A172 (cell line): ENCODE measurements around the gene RNF224. TPM values are rescaled to one million over a fixed set of nuclear protein-coding genes. Genes with fewer than 3 reads are reported as not detected.

Experiments
- DNase-seq: peaks from one replicate; pipeline ENCODE4 v3.0.0-alpha.2; 2015; ENCODE audit warnings: low spot score
- total RNA-seq: library from RNA; depleted of rRNA; stranded (reverse); fragments of >200 nt; shearing (Covaris generic); gene quantifications from 2 replicates; pipeline ENCODE4 v1.2.3, GENCODE V29; 2014

Gene RNF224
- total RNA-seq, 1 experiment from 2014 or later = 1.1 TPM

- DNase-seq = no peak
These were observed 11.9 kb upstream of the RNF224 start for GRCh38 chr9:137215196-137215986.

GRCh38 chr9:137216188-137216965 is 10.9 kb upstream of the RNF224 start:
- no peak for DNase-seq

GRCh38 chr9:137217276-137218211 is 9.8 kb upstream of the RNF224 start:
- DNase-seq = no peak

DNA sequence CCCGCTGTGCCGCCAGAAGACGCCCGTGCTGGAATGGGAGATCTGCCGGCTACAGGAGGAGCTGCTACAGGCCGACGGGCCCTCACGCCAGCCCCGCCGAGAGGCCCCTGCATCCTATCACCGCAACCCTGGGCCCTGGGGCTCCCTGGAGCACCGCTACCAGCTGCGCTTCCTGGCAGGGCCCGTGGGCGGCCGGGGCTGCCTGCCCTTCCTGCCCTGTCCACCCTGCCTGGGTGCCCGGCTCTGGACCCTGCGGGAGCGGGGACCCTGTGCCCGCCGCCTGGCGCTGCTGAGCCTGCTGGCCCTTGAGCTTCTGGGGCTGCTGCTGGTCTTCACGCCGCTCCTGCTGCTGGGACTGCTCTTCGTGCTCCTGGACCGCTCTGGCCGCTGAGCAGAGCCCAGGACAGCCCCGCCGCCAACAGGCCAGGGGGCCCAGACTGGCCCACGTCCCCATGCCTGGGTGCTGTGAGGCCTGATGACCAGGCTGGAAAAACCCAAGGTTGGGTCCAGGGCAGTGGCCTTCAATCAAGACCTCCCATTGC is 9.0 kb upstream of the RNF224 start:
- DNase-seq = no peak

- peak; percentile 92 for DNase-seq
These were observed 8.5 kb upstream of the RNF224 start for GRCh38 chr9:137218754-137219271.

- no peak for DNase-seq
These were observed 7.5 kb upstream of the RNF224 start for GRCh38 chr9:137219757-137220316.

DNA sequence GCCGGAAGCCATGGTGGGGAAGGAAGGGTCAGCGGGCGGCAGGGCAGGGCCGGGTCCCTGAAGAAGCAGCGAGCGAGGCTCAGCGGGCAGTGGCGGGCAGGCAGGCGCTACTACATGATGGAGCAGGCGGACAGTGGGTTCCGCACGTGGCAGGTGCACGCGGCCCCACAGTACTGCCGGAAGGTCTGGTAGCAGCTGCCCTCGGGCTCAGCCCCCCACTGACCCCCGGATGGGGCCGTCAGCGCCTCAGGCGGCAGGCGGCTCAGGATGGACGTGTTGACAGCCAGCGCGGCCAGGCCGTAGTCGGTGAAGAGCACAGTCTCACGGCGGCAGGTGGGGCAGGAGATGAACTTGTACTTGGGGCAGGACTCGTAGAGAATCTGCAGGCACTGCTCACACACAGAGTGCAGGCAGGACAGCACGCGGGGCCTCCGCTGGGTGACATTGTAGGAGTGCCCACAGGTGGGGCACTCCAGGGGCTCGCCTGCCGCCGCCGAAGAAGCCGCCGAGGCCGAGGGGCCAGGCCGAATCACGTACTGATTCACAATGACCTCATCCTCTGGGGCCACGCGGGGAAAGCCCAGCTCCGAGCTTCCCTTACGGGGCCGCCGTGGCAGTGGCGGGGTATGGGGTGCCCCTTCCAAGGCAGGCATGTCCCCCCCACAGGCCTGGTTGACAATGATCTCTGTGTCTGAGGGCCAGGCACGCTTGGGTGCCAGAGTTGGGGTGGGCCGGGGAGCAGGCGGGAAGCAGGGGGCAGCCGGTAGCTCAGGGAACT is 6.8 kb upstream of the RNF224 start:
- DNase-seq = no peak

- no peak for DNase-seq
These were observed 6.2 kb upstream of the RNF224 start for GRCh38 chr9:137221095-137221505.

DNA sequence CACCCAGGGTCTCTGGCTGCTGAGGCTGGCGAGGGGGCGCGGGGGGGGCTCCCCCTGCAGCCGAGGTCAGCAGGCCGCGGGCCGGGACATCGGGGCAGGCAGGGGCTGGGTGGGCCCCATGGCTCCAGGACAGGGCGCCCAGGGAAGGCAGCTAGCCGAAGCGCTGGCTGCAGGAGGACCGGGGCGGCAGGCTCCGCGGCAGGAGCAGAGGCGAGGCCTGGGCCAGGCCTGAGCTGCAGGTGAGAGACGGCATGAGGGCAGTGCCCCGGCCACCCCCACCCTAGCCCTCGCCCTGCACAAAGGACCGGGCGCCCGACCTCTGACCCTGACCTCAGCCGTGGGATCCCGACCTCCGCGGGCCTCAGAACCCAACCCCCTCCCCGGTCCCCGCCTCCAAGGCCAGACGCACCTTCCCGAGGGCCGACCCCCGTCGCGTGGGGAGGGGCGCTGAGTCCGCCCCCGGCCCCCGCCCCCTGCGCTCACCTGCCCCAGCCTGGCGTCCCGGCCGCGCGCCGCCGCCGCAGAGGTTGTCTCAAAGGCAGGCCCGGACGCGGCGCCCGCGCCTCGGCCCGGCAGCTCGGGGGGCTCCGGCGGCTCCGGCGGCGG is 5.7 kb upstream of the RNF224 start:
- DNase-seq = no peak

- DNase-seq = no peak
These were observed 4.9 kb upstream of the RNF224 start, which contains the start of gene RNF208 for GRCh38 chr9:137222190-137223077. Gene RNF208 (minus strand): TSS chr9:137222240. CDS start chr9:137221212, 1,028 bp downstream.

GRCh38 chr9:137223078-137223970 is 4.0 kb upstream of the RNF224 start:
- DNase-seq = peak; percentile 100

GRCh38 chr9:137224830-137225694 is 2.2 kb upstream of the RNF224 start, which contains the start of gene CYSRT1:
Gene CYSRT1 (plus strand): TSS chr9:137225174. CDS start chr9:137225622, 448 bp downstream.
- DNase-seq = no peak

GRCh38 chr9:137225699-137226331 is 1.5 kb upstream of the RNF224 start:
- DNase-seq = no peak

- DNase-seq = peak; percentile 94
These were observed 806 bp upstream of the RNF224 start for GRCh38 chr9:137226338-137227053.

DNA sequence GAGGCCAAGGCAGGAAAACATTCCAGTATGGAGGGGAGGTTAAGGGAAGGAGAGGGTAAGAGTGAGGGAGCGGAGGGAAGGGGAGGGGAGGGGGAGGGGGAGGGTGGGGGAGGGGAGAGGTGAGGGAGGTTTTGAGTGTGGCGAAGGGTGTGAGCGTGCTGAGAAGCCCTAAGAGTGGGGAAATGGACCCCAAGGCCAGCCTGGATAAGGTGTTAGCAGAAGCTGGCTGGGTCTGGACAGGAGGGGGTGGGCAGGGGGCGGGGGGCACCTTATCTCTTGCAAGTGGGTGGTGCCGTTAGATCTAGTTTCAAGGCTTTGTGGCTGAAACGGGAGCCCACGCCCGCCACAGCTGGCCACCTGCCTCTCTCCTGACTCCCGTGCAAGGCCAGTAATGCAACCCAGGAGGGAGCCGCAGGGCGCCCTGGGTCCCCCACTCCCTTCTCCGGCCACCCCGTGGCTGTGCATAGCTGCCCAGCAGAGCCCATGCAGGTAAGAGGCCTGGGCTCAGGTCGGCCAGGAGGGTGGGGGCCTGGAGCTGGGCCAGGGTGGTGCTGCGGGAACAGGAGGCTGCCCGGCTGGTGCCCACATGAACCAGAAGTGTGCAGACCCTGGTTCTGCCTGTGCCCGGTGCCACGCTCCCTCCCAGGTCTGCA is 677 bp downstream of the RNF224 start:
- no peak for DNase-seq
